Measurements from ENCODE around the gene GLI1.
"Not testable (repeated sequence)": the region's sequence is repeated elsewhere in the genome, so short reads cannot be mapped to it uniquely, and the experiment has no call there.

The GLI1 gene

GRCh38 chr12:57441846-57442427 is 17.6 kb upstream of the GLI1 start:
- DNase-seq (ENCODE audit: low spot score) = no peak

GRCh38 chr12:57444337-57444736 is 15.2 kb upstream of the GLI1 start:
- DNase-seq (ENCODE audit: low spot score) = not testable (repeated sequence)

DNA sequence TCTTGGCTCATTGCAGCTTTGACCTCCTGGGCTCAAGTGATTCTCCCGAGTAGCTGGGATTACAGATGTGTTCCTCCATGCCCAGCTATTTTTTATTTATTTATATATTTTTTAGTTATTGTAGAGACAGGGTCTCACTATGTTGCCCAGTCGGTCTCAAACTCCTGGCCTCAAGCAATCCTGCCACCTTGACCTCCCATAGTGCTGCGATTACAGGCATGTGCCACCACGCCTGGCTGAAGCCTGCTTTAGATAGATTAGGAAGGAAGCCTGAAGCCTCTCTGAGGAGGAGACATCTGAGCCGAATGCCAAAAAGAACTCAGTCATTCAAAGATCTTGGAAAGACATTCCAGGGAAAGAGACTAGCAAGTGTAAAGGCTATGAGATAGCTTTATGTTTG is 14.8 kb upstream of the GLI1 start:
- DNase-seq (ENCODE audit: low spot score) = no peak

GRCh38 chr12:57446292-57446960 is 13.2 kb upstream of the GLI1 start:
- DNase-seq (ENCODE audit: low spot score) = no peak

DNA sequence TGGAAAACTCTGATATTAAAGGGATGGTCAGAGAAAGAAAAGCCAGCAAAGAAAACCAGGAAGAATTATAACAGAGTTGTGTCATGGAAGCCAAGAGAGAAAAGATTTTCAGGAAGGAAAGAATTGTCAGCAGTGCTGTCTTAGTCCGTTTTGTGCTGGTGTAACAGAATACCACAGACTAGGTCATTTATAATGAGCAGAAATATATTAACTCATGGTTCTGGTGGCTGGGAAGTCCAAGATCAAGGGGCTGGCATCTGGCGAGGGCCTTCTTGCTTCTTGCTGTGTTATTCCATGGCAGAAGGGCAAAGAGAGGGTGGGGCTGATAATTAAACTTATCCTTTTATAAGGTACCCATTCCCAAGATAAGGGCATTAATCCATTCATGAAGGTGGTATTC is 10.9 kb upstream of the GLI1 start:
- no peak for DNase-seq (ENCODE audit: low spot score)

GRCh38 chr12:57449375-57449774 is 10.2 kb upstream of the GLI1 start:
- no peak for DNase-seq (ENCODE audit: low spot score)

- no peak for DNase-seq (ENCODE audit: low spot score)
Measured at GRCh38 chr12:57450057-57450456, 9.5 kb upstream of the GLI1 start.

- no peak for DNase-seq (ENCODE audit: low spot score)
Measured at GRCh38 chr12:57451233-57451778, 8.3 kb upstream of the GLI1 start.

GRCh38 chr12:57452181-57452936 is 7.2 kb upstream of the GLI1 start:
- no peak for DNase-seq (ENCODE audit: low spot score)

DNA sequence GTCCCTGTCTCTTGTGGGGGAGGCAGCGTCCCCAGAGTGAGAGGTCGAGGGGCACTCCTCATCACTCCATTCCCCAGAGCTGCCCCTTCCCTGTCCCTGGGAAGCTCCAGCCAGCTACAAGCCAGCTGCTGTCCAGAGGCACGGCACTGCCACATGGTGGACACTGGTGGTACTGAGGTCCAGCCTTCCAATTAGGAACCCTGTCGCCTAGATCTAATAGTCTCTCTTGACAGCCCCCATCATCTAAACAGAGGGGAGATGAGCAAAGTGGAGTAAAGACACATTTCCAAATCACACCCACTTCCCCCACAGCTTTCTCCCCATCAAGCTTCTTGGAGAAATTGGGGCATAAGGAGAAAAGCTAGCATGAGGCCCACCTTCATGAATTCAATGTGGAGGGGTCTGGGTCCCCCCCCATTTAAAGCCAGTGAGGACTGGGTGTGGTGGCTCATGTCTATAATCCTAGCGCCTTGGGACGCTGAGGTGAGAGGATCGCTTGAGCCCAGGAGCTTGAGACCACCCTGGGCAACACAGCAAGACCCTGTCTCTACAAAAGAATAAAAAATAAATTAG is 6.6 kb upstream of the GLI1 start:
- peak; percentile 92 for DNase-seq (ENCODE audit: low spot score)

DNA sequence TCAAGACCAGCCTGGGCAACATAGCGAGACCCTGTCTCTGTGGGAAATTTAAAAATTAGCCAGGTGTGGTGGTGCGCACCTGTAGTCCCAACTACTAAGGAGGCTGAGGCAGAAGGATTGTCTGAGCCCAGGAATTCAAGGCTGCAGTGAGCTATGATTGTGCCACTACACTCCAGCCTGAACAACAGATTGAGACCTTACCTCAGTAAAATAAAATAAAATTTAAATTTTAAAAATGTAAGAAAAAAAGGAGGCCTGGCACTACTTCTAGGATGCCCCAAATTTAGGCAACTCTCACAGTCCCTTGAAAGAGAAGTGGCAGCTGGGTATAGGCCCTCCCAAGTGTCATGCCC is 5.4 kb upstream of the GLI1 start:
- DNase-seq (ENCODE audit: low spot score) = no peak

GRCh38 chr12:57454566-57455373 is 4.8 kb upstream of the GLI1 start, which contains the start of gene INHBE:
Gene INHBE, plus strand, starts transcription at chr12:57455307. Its CDS starts 230 bp downstream, at chr12:57455537.
- DNase-seq (ENCODE audit: low spot score) = peak; percentile 89

GRCh38 chr12:57455374-57456144 is 4.0 kb upstream of the GLI1 start:
- DNase-seq (ENCODE audit: low spot score) = no peak

GRCh38 chr12:57456145-57456700 is 3.4 kb upstream of the GLI1 start:
- DNase-seq (ENCODE audit: low spot score) = peak; percentile 82

DNA sequence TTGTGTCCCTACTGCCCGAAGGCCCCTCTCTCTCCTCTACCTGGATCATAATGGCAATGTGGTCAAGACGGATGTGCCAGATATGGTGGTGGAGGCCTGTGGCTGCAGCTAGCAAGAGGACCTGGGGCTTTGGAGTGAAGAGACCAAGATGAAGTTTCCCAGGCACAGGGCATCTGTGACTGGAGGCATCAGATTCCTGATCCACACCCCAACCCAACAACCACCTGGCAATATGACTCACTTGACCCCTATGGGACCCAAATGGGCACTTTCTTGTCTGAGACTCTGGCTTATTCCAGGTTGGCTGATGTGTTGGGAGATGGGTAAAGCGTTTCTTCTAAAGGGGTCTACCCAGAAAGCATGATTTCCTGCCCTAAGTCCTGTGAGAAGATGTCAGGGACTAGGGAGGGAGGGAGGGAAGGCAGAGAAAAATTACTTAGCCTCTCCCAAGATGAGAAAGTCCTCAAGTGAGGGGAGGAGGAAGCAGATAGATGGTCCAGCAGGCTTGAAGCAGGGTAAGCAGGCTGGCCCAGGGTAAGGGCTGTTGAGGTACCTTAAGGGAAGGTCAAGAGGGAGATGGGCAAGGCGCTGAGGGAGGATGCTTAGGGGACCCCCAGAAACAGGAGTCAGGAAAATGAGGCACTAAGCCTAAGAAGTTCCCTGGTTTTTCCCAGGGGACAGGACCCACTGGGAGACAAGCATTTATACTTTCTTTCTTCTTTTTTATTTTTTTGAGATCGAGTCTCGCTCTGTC is 2.7 kb upstream of the GLI1 start:
- no peak for DNase-seq (ENCODE audit: low spot score)

DNA sequence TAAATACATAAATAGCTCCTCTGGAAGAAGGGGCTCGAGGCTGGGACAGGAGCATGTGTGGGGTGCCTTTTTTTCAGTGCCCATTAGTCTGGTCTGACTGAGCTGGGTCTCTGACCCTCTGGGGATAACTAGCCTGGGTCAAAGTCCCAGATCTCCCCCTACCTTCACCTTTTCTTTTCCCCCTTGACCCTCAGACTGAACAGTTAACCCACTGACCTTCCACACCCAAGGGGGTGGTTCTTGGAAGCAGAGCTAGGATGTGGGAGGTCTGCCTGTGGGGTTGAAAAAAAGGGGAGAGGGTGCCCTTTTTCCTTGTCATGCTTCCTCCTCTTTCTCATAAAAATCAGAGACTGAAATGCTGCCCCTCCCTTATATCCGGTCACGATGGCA is 925 bp upstream of the GLI1 start:
- no peak for DNase-seq (ENCODE audit: low spot score)

DNA sequence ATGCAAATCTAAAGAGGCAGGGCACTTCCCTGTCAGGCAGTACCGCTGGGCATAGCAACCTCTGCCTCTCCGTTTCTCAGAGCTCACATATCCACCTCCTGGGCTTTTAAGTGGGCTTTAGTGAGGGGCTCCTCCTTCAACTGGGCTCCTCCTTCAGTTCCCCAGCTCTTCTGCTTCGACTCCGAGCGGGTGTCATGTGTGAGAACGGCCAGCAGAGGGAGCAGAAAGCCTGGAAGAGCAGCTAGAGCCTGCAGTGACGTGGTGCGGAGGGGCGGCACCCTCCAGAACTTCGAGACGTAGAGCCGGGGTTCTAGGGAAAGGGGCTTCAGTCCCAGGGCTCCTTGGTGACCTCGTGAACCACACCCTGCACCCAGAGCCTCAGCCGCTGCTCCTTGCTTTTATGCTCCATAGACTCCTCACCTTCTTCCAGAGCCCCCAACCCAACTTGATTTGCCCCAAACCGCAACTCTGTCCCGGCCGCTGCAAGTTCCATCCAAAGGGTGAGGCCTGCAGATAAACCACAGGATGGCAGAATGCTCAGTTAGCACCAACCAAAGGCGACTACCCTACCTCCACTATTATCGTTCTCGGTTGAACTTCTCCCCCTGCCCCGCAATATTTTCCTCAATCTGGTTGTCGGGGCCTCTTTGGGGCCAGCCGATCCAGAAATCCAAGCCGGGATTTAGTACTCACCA is 383 bp upstream of the GLI1 start:
- DNase-seq (ENCODE audit: low spot score) = peak; percentile 97

DNA sequence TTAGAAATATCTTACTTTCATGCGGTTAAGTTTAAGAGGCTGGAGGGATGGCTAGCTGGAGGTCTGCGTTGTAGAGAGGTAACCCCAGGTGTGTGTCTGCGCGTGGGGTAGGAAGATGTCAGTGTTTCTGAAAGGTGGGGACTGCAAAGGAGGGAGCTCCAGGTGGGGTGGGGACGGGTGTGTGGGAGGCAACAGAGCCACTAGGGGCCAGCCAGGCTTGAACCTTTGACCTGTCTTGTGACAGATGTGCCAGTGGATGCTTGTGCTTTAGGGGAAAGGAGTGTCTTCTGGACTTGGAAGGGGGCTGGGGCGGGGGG is 841 bp downstream of the GLI1 start:
- no peak for DNase-seq (ENCODE audit: low spot score)

- peak; percentile 94 for DNase-seq (ENCODE audit: low spot score)
Measured at GRCh38 chr12:57460841-57461275, 1.3 kb downstream of the GLI1 start.
